HL-60 (cell line): Measurements from ENCODE around the gene ZFPL1.

Experiments
- DNase-seq, 2 experiments: peaks; one replicate each; pipeline ENCODE4 v3.0.0-alpha.2; 2010 to 2020; ENCODE audit warnings: low read depth in 1 of 2, low spot score in 1 of 2
- H3K27ac ChIP-seq: fragments of 250-450 bp; sonication (Bioruptor Pico); replicated peaks from 2 replicates; pipeline ENCODE4 v1.5.1; 2020; ENCODE audit warnings: mild to moderate bottlenecking, moderate library complexity
- H3K27me3 ChIP-seq: fragments of 250-450 bp; sonication (Bioruptor Pico); 2 replicates; pipeline ENCODE4 v1.5.1; 2021; ENCODE audit warnings: mild to moderate bottlenecking, moderate library complexity; ENCODE audit not compliant: insufficient read depth, poor library complexity, severe bottlenecking
- H3K4me3 ChIP-seq: replicated peaks from 2 replicates; pipeline ENCODE4 v1.5.1; 2011; ENCODE audit warnings: mild to moderate bottlenecking, control low read depth, low read length; ENCODE audit not compliant: insufficient read depth
- CTCF ChIP-seq: IDR thresholded peaks from one replicate; pipeline ENCODE4 v1.5.1; 2011; ENCODE audit warnings: low read length, control low read depth, inconsistent platforms; ENCODE audit not compliant: insufficient read depth
- GABPA ChIP-seq: IDR thresholded peaks from 2 replicates; pipeline ENCODE4 v1.6.1; 2012; ENCODE audit warnings: low read depth
- POLR2AphosphoS5 ChIP-seq: IDR thresholded peaks from 2 replicates; pipeline ENCODE4 v1.6.1; 2012; ENCODE audit warnings: low read depth
- SPI1 ChIP-seq: IDR thresholded peaks from 2 replicates; pipeline ENCODE4 v1.6.1; 2012; ENCODE audit warnings: low read depth, mild to moderate bottlenecking, borderline replicate concordance
- TF ChIP-seq, protein P1 (sequence below): IDR thresholded peaks from 2 replicates; pipeline ENCODE4 v1.6.1; 2012; ENCODE audit warnings: low read depth; ENCODE audit not compliant: insufficient replicate concordance

Gene ZFPL1

DNA sequence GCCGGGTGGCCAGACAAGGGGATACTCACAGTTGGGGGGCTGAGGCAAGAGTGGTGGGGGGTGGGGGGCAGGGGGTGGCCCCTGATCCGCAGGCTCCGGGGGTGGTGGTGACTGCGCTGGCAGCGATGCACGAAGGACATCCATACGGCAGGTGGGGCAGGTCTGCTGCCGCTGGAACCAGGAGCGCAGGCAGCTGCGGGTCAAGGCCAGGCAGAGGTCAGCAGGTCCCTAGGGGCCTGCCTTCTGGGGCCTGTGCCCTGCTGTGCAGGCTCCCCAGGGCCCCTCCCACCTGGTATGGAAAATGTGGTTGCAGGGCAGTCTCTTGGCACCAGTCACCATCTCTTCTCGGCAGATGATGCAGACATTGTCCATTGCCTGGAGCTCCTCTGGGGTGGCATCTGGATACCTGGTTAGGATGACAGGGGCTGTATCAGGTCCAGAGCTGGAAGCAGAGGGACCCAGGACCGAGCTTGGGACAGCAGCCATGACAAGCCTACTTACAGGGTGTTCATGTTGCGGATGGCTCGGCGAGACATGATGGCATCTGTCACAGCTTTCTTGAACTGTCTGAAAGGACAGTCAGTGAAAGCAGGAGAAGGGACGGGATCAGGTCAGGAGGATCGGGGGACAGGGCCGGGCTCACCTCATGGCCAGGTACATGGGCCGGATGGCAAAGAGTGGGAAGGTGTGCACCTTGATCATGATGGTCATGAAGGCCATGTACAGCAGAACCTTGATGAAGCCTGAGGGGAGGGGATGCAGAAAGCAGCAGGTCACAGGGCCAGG is 46.8 kb downstream of the ZFPL1 start:
- Histone ChIP-seq H3K4me3 (no peak overlapping the region), H3K27ac (no peak overlapping the region), H3K27me3 (no peaks in the 10 kb centered on the region)
- no peak for DNase-seq
- TF ChIP-seq, protein P1, sequence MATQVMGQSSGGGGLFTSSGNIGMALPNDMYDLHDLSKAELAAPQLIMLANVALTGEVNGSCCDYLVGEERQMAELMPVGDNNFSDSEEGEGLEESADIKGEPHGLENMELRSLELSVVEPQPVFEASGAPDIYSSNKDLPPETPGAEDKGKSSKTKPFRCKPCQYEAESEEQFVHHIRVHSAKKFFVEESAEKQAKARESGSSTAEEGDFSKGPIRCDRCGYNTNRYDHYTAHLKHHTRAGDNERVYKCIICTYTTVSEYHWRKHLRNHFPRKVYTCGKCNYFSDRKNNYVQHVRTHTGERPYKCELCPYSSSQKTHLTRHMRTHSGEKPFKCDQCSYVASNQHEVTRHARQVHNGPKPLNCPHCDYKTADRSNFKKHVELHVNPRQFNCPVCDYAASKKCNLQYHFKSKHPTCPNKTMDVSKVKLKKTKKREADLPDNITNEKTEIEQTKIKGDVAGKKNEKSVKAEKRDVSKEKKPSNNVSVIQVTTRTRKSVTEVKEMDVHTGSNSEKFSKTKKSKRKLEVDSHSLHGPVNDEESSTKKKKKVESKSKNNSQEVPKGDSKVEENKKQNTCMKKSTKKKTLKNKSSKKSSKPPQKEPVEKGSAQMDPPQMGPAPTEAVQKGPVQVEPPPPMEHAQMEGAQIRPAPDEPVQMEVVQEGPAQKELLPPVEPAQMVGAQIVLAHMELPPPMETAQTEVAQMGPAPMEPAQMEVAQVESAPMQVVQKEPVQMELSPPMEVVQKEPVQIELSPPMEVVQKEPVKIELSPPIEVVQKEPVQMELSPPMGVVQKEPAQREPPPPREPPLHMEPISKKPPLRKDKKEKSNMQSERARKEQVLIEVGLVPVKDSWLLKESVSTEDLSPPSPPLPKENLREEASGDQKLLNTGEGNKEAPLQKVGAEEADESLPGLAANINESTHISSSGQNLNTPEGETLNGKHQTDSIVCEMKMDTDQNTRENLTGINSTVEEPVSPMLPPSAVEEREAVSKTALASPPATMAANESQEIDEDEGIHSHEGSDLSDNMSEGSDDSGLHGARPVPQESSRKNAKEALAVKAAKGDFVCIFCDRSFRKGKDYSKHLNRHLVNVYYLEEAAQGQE = no peak
- no peak for TF ChIP-seq SPI1
- no peak for TF ChIP-seq POLR2AphosphoS5
- TF ChIP-seq GABPA = no peak
- no peak for TF ChIP-seq CTCF

- Histone ChIP-seq H3K4me3 (no peak overlapping the region), H3K27me3 (no peaks in the 10 kb centered on the region), H3K27ac (no peak overlapping the region)
- no peak for DNase-seq
- TF ChIP-seq GABPA (no peak), CTCF (no peak), SPI1 (no peak), POLR2AphosphoS5 (no peak)
- TF ChIP-seq, protein P1 = no peak
Measured at GRCh38 chr11:65131417-65131776, 47.4 kb downstream of the ZFPL1 start.

DNA sequence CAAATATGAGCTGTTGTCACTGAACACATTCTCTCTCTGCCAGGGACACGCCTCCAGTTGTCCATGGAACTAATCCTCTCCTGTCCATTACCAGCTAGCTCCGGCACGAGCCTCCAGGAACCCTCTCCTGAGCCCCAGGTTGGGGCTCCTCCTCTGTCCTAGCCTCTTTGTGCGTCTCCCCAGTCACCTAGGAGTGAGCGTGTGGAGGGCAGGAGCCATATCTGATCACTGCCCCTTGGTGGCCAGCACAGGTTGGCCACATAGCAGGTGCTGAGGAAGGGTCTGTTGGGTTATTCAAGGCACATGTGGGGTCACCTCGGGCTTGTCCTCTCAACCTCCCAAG is 47.8 kb downstream of the ZFPL1 start:
- Histone ChIP-seq H3K27me3 (no peaks in the 10 kb centered on the region), H3K4me3 (no peak overlapping the region), H3K27ac (no peak overlapping the region)
- DNase-seq = no peak
- no peak for TF ChIP-seq SPI1

- Histone ChIP-seq H3K4me3 (no peak overlapping the region), H3K27me3 (no peaks in the 10 kb centered on the region), H3K27ac (peak overlapping the region; percentile 23; the same call in 1 of the 2 replicates)
- DNase-seq = no peak
- no peak for TF ChIP-seq POLR2AphosphoS5
- 0 out of 2 replicates have a peak, but pooled peaks have one; percentile 2 for TF ChIP-seq SPI1
- no peak for TF ChIP-seq CTCF
- no peak for TF ChIP-seq GABPA
- TF ChIP-seq, protein P1 = no peak
Measured at GRCh38 chr11:65132238-65132987, 48.4 kb downstream of the ZFPL1 start.
